ENCODE data around the gene PSMG1. TPM values are rescaled to one million over a fixed set of nuclear protein-coding genes. Genes with fewer than 3 reads are reported as not detected.

PSMG1 gene
- total and polyA plus RNA-seq, 2 of the 8 experiments (the other 6 are each of a cell fraction or from before 2014, with no cell fraction given) = 50.7 to 93.7 TPM

DNA sequence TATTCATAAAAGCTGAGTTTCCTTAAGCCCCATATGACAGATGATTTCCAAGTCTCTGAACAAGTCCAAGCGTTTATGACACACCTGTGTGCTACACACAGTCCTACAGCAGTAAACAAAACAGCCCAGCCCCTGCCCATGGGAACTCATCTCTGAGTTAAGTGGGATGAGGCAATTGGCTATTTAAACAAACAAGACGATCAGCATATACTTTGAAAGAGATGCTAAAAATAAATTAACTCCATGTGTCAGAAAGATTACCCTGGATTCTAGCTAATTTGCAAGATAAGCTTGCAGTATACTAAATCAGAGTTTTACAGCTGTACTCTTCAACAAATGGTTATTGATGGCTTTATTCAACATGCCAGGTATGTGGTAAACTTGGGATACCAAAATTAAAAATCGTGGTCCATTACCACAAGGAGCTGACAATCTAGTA lies 7.0 kb downstream of the PSMG1 start:
- no peak overlapping the region for H2BK5ac ChIP-seq (ENCODE audit: low read depth, low read length)
- no peak overlapping the region for H3K18ac ChIP-seq (ENCODE audit: extremely low read depth, low read length)
- no peaks in the 10 kb centered on the region; the same call in 1 of the 2 replicates for H3K79me1 ChIP-seq (ENCODE audit: low read depth, low read length)
- H3K9ac ChIP-seq (replicated peaks in 1 of 4; ENCODE audit: extremely low read depth in 1 of 4, low read depth in 3 of 4, low read length in 3 of 4) = no peak overlapping the region
- H3K23ac ChIP-seq (ENCODE audit: insufficient read length) = no peak overlapping the region
- peaks cover 2 to 55% (median 20%) of the 10 kb centered on the region in 4 experiments; a peak in 7 of 8 replicates for H3K36me3 ChIP-seq (ENCODE audit: control insufficient read depth in 2 of 4, insufficient read depth in 4 of 4, low read length in 3 of 4)
- H2AK5ac ChIP-seq (ENCODE audit: low read depth, low read length) = no peak overlapping the region
- peaks cover 0 to 1% of the 10 kb centered on the region in 2 experiments for H4K20me1 ChIP-seq (replicated peaks in 1 of 2; ENCODE audit: control insufficient read depth in 1 of 2, insufficient read depth in 2 of 2, low read length in 2 of 2)
- no peak overlapping the region for H2BK12ac ChIP-seq (ENCODE audit: low read depth, low read length)
- H3K4me2 ChIP-seq (ENCODE audit: insufficient read depth in 1 of 2, low read depth in 2 of 2, low read length in 2 of 2) = no peak overlapping the region
- no peak overlapping the region for H2BK20ac ChIP-seq (ENCODE audit: low read length)
- TF ChIP-seq KDM4A (IDR thresholded peaks at IDR 0.05; ENCODE audit: low read depth, low read length, severe bottlenecking) = no peak
- TF ChIP-seq BCL11A (IDR thresholded peaks at IDR 0.05; ENCODE audit: low read depth in 2 of 2, low read length in 2 of 2) = no peak
- no peak for TF ChIP-seq RNF2 (IDR thresholded peaks at IDR 0.05; ENCODE audit: borderline replicate concordance, low read depth, low read length, missing control alignments, poor library complexity, severe bottlenecking)
- no peak for TF ChIP-seq PHF8 (conservative IDR thresholded peaks at IDR 0.05; ENCODE audit: low read depth, low read length)
- TF ChIP-seq GTF2F1 (IDR thresholded peaks at IDR 0.05; ENCODE audit: borderline replicate concordance, low read depth, low read length) = no peak
- TF ChIP-seq SAP30 (IDR thresholded peaks at IDR 0.05; ENCODE audit: insufficient read depth, insufficient replicate concordance, low read length) = no peak
- no peak for TF ChIP-seq FOSL1 (IDR thresholded peaks at IDR 0.05; ENCODE audit: insufficient read depth, low read depth, low read length)
- no peak overlapping the region for H3K56ac ChIP-seq (replicated peaks; ENCODE audit: insufficient read length, low read depth, low read length)
- no peaks in the 10 kb centered on the region for H3K23me2 ChIP-seq (ENCODE audit: low read depth, low read length)
- no peak overlapping the region for H2AFZ ChIP-seq (ENCODE audit: low read length)
- POLR2A ChIA-PET (ENCODE audit: partially characterized antibody) = interaction anchor here (1.5 to 2.1 kb wide), 3 partner anchors 8 to 138 kb away, joined by 3 to 5 read pairs (median 3); no protein-coding TSS in a partner anchor
- no peak overlapping the region for H2BK15ac ChIP-seq (ENCODE audit: low read length)
- no peak overlapping the region for H3K4me3 ChIP-seq (ENCODE audit: extremely low read depth in 1 of 4, insufficient read depth in 2 of 4, low read depth in 3 of 4, low read length in 4 of 4)
- no peak overlapping the region for H2BK120ac ChIP-seq (replicated peaks; ENCODE audit: low read depth, low read length)
- no peak overlapping the region for H3K14ac ChIP-seq (ENCODE audit: insufficient read length)
- DNase-seq (ENCODE audit: low read depth in 1 of 2, low spot score in 2 of 2) (no peak), FAIRE-seq (no peak)
- no peak overlapping the region for H4K91ac ChIP-seq (replicated peaks; ENCODE audit: insufficient read length, low read length)
- WGBS, 2 experiments (ENCODE audit: extremely low coverage in 1 of 2, insufficient coverage in 1 of 2, insufficient read length in 1 of 2, insufficient replicate concordance in 2 of 2, low coverage in 1 of 2, low lambda C conversion rate in 2 of 2, missing lambda C conversion rate in 1 of 2) = 65% methylated on average over 3 of the region's 3 CpGs; no CpG with 5 or more reads in 1 of the 2 experiments
- H4K5ac ChIP-seq (ENCODE audit: insufficient read length, low read depth, low read length) = no peak overlapping the region
- H3K27ac ChIP-seq (ENCODE audit: low read depth, low read length) = no peak overlapping the region
- H3K79me2 ChIP-seq (ENCODE audit: control insufficient read depth in 1 of 2, insufficient read depth in 2 of 2, low read length in 2 of 2) = peaks cover 0 to 13% of the 10 kb centered on the region in 2 experiments; a peak in 2 of 4 replicates
- H3K4me1 ChIP-seq (replicated peaks in 1 of 4; ENCODE audit: control insufficient read depth in 3 of 4, insufficient read depth in 4 of 4, low read length in 3 of 4) = no peaks in the 10 kb centered on the region
- CTCF ChIA-PET (ENCODE audit: partially characterized antibody) = interaction anchor here (0.6 kb wide), 1 partner anchor 211 kb away, joined by 5 read pairs; no protein-coding TSS in a partner anchor
- no peaks in the 10 kb centered on the region for H3K27me3 ChIP-seq (replicated peaks in 1 of 4; ENCODE audit: control insufficient read depth in 3 of 4, extremely low read depth in 1 of 4, insufficient read depth in 3 of 4, low read length in 3 of 4)
- H3K9me3 ChIP-seq (ENCODE audit: insufficient read depth in 2 of 2, low read depth in 1 of 2, low read length in 1 of 2) = no peaks in the 10 kb centered on the region
- H3K4ac ChIP-seq (replicated peaks; ENCODE audit: insufficient read length, low read depth, low read length) = no peak overlapping the region
- H4K8ac ChIP-seq (ENCODE audit: extremely low read depth, insufficient read depth, low read length) = no peak overlapping the region

All from H1 (cell line).